Vagina (tissue), 2 donors: ENCODE results near the gene KRTAP10-6.

ENCODE experiments used
- POLR2A ChIP-seq, 2 donors: fragments of 450-650 bp; IDR thresholded peaks; one replicate each; pipeline ENCODE4 v1.6.1; 2017; ENCODE audit warnings: antibody characterized with exemption in 2 of 2, mild to moderate bottlenecking in 2 of 2, moderate library complexity in 2 of 2
- POLR2AphosphoS5 ChIP-seq, 2 donors: sonication (generic); formaldehyde crosslinking; IDR thresholded peaks; one replicate each; pipeline ENCODE4 v1.9.0; 2017; ENCODE audit warnings: antibody characterized with exemption in 2 of 2, mild to moderate bottlenecking in 2 of 2, low read depth in 1 of 2; ENCODE audit not compliant: insufficient read depth in 1 of 2
- TF ChIP-seq, protein P1 (sequence below), 3 experiments: fragments of 450-650 bp in 2 of 3; fragments of 200-600 bp in 1 of 3; sonication (generic) in 1 of 3; IDR thresholded peaks; one replicate each; pipeline ENCODE4 v1.5.1; 2017 to 2019; ENCODE audit warnings: antibody characterized with exemption in 3 of 3, mild to moderate bottlenecking in 2 of 3, moderate library complexity in 2 of 3

DNA sequence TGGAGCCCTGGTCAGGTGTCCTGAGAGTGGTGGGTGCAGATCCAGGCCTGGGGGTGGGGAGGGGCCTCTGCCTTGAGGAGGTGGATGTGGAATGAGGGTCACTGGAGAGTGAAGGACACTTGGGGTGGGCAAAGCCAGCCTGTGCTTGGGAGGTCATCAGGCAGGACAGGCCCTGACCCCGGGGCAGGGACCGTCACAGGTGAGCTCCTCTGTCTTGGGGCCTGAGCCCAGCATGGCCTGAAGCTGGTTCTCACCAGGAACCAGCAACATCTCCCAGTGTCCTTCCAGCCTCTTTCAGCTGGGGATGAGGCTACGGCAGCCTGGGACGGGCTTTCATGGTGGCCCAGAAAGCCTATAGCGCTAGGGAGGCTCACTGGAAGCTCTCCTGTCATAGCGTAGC, 40.2 kb downstream of the KRTAP10-6 start:
- TF ChIP-seq, protein P1, sequence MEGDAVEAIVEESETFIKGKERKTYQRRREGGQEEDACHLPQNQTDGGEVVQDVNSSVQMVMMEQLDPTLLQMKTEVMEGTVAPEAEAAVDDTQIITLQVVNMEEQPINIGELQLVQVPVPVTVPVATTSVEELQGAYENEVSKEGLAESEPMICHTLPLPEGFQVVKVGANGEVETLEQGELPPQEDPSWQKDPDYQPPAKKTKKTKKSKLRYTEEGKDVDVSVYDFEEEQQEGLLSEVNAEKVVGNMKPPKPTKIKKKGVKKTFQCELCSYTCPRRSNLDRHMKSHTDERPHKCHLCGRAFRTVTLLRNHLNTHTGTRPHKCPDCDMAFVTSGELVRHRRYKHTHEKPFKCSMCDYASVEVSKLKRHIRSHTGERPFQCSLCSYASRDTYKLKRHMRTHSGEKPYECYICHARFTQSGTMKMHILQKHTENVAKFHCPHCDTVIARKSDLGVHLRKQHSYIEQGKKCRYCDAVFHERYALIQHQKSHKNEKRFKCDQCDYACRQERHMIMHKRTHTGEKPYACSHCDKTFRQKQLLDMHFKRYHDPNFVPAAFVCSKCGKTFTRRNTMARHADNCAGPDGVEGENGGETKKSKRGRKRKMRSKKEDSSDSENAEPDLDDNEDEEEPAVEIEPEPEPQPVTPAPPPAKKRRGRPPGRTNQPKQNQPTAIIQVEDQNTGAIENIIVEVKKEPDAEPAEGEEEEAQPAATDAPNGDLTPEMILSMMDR (IDR thresholded peaks at IDR 0.05), result no peak
- no peak for TF ChIP-seq POLR2AphosphoS5 (IDR thresholded peaks at IDR 0.05; ENCODE audit: insufficient read depth in 1 of 2, low read depth in 1 of 2)
- TF ChIP-seq POLR2A (IDR thresholded peaks at IDR 0.05), result no peak
